DMS53 treated with DMSO at 0.1 percent for 48 hours (cell line): ENCODE results near the gene B9D1.

Experiments
- DNase-seq: peaks from one replicate; lab custom pipeline; 2025; ENCODE audit not compliant: unreplicated experiment; lab: John Stamatoyannopoulos, UW

Gene B9D1

DNA sequence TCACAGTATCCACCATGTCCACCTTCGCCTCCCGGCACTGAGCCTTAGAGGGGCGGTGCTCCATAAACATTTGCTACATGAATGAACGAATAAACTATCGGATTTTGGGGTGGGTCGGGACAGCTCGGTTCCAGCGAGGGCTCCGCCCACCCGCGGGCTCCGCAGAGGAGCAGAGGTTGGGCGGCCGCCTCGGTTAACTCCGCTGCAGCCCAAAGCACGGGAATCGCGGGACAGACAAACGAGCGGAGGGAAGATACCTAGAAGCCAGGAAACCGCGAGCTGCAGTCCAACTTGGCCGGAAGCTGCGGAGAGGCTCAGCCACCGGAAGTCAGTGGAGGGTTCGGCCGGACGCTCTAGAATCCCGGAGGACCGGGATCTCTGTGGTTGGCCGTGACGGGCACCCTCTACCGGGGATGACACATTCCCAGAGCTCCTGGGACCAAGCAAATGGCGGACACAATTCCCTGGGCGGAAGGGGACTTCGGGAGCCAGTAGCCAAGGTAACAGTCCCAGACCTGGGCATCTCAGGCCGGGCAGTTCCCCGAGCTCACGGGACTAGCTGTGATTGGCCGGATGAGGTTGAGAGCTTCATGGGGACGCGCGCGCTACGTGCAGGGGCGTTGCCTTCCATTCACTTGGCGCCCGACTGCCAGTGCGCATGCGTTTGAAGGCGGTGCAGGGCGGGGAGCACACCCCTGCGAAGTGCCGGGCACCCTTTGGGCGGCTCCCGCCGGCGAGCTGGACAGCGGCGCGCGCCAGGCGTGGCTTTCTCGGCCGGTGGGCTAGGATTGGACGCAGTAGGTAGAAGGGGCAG, 15.3 kb upstream of the B9D1 start:
- DNase-seq: peak; percentile 96

DNA sequence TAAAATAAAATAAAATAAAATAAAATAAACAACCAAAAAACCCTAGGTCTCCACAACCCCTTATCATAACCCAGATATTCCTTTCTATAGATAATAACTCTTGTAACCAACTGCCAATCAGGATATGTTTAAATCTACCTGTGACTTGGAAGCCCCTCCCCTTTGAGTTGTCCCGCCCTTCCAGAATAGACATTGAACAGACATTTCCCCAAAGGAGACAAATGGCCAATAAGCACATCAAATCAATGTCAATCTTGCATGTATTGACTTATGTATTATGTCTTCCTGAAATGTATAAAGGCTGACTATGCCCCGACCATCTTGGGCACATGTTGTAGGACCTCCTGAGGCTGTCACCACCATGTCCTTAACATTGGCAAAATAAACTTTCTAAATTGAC, 14.3 kb upstream of the B9D1 start:
- DNase-seq: peak; percentile 22

- DNase-seq: no peak
These were observed 13.2 kb upstream of the B9D1 start for GRCh38 chr17:19375732-19376131.

DNA sequence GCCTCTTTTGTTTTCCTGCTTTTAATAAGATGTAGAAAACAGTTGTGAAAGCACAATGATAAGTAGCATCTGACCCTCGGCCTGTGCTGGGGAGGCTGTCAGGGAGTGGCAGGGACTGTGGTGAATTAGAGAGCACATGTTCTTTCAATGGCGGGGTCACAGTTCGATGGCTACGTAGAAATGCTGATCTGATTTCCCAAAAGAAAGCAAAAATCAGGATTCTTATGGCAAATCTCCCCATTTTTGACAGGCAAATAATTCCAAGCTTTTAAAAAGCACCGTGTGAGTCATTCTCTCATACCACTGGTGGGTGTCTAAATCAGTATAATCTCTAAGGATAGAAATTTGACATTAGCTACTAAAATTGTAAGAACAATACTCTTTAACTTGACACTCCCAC, 11.6 kb upstream of the B9D1 start:
- DNase-seq: no peak

DNA sequence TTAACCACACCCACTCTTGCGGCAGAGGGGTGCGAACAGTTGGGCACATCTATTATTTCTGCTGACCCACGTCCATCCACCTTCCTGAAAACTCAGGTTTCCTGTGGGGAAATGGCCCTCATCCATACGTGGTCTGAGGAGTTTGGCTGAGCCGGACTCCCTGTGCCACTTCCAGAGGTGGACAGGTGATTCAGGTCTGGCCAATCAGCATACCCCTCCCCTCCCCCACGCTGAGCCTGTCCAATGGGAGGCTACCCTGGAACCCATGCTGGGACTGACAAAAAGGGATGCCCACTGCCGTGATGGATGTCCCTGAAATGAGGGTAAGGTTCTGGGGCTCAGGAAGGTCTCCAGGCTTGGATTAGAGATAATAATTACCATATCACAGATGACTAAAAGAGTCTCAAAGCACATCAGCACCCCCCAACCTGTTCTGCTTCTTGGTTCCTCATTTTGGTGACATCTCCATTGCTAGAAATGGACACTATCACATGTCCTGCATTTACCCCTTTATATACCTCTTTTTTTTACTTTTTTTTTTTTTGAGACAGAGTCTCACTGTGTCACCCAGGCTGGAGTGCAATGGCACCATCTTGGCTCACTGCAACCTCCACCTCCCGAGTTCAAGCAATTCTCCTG, 10.5 kb upstream of the B9D1 start:
- DNase-seq: no peak

GRCh38 chr17:19372439-19372838, 9.9 kb upstream of the B9D1 start:
- no peak for DNase-seq

GRCh38 chr17:19372011-19372370, 9.5 kb upstream of the B9D1 start:
- no peak for DNase-seq

GRCh38 chr17:19371259-19372010, 8.9 kb upstream of the B9D1 start:
- no peak for DNase-seq

DNA sequence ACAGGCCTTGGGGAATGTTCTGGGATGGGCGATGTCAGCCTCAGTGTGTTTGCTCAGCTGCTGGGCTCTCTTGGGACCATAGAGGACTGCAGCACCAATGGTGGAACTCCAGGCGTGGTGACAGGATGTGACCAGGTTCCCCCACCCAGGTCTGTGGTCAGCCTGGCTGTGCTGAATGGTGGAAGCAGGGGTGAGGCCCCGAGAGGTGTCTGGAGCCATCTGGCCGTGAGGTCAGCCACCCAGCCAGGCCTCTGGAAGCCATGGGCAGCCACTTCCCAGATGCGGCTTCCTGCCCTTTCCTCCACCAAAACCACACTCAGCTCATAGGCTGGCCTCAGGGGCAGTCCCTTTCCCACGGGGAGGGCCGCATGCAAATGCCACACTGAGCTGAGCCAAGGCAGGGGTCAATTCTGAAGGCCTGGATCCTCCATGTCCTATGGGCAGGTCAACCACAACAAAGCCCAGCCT, 8.0 kb upstream of the B9D1 start:
- no peak for DNase-seq

- no peak for DNase-seq
These were observed 7.4 kb upstream of the B9D1 start for GRCh38 chr17:19369846-19370492.

- DNase-seq: no peak
These were observed 6.7 kb upstream of the B9D1 start for GRCh38 chr17:19369107-19369778.

DNA sequence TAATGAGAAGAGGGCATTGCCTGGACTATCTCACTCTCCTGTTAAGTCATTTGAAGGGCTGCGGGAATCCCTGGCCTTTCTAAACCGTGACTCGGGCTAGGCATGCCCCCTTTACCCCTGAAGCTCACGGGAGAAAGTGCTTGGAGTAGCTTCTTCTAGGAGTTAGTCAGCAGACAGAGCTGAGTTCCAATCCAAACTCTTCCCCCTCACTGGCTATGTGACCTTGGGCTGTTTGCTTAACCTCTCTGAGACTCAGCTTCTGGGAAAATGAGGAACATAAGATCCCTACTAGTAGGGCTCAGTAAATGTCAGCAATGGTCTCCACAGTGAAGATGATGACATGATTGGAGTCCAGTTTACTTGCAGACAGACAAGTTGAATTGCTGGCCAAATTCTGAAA, 5.7 kb upstream of the B9D1 start:
- no peak for DNase-seq

DNA sequence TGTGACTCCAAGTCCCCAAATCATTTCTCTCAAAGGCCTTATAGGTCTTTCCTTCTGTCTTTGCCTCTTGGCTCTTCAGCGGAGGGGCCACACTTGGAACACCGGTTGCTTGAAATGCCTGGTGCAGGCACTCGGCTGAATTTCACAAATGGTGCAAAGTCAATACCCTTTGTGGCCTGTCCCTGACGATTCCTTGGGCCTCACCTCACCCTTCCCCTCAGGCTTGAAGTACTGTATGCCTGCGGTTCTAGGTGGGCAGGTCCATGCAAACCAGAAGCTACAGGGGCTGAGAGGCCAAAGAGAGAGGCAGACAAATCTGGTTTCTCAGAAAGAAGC, 4.1 kb upstream of the B9D1 start:
- no peak for DNase-seq

DNA sequence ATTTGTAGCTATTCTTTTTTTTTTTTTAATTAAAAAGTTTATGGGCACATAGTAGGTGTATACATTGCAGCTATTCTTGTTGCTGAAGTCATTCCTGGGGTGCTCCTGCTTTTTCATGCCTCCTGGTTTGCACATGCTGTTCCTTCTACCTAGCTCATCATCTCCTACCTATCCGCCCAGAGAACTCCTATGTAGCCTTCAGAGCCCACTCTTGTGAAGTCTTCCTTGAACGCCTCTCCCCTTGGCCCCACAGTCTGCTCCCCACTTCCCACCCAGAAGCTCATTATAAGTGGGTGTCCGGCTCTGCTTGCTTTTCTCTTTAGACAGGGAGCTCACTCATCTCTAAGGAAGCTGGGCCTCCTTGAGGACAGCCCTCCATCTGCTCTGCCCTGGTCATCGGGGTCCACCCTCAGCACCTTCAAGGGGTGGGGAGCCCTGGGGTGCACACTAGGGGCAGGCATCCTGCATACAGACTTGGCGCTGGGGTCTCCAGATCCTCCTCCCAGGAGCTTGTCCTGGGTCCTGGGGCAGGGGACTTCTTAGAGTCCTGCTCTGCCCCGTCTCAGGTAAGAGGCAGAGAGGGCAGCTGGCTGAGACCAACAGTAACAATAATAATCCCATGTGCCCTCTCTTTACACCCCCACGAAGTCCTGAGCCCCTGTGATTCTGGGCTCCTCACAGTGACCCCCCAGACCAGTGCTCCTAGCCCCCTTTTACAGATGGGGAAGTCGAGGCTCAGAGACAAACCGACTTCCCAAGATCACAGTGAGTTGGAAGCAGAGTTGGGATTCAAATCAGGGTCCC, 3.5 kb upstream of the B9D1 start:
- DNase-seq: no peak

GRCh38 chr17:19365499-19365817, 2.9 kb upstream of the B9D1 start:
- DNase-seq: no peak

GRCh38 chr17:19364699-19365498, 2.4 kb upstream of the B9D1 start:
- DNase-seq: no peak

DNA sequence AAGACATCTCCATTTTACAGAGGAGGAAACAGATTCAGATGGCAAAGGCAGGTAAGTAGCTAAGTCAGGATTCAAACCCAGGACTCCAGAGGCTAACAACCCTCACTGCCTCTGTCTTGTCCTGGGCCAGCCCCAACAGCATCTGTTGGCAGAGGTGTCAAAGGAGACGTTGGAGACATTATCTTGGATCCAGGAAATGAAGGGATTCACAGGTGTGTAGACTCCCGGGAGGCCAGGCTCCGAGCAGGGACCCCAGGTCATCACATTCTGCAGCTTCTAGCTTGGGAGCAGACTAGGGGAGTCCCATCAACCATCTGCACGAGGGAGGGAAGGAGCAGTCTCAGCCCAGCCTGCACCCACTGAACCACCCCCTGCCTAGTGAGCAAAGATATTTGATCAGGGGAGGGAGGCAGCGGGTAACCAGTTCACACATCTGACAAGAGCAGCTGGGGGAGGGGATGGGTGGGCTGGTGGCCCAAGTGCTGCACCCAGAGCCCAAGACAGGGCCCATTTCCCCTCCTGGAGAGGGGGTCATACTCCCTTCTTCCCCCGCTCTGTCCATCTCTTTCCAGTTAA, 1.0 kb upstream of the B9D1 start:
- DNase-seq: no peak

GRCh38 chr17:19363114-19363438, 553 bp upstream of the B9D1 start:
- no peak for DNase-seq

GRCh38 chr17:19361944-19362276, 613 bp downstream of the B9D1 start:
- DNase-seq: no peak

DNA sequence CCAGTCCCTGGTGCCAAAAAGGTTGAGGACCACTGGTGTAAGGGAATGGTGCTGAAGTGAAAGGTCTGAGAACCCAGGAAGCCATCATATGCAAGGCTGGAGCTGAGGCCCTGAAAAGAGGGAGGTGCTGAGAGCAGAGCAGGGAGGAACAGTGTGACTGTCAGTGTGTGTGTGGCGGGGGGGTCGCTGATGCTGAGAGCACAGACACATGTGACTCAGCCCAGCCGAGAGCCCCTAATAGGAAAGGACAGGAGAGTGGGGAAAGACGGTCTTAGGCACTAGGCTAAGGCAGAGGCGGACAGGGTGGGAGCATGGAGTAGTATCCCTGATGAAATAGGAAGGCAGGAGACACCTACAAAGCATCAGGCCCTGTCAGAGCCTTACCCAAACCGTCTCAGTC, 1.2 kb downstream of the B9D1 start:
- DNase-seq: no peak
